Measurements from ENCODE around the gene CCDC134.

The CCDC134 gene

GRCh38 chr22:41798736-41799135 lies 1.7 kb upstream of the CCDC134 start:
- Histone ChIP-seq H3K27ac (ENCODE audit: low read depth, low read length) (no peak overlapping the region), H3K27me3 (ENCODE audit: control insufficient read depth in 1 of 2, insufficient read depth in 2 of 2, low read length in 2 of 2) (no peaks in the 10 kb centered on the region), H3K4me1 (ENCODE audit: insufficient read depth, low read length) (peaks cover 19% of the 10 kb centered on the region), H3K36me3 (ENCODE audit: insufficient read depth, low read length) (no peaks in the 10 kb centered on the region), H3K9ac (ENCODE audit: low read length) (no peak overlapping the region), H3K4me3 (ENCODE audit: low read depth in 1 of 2, low read length in 2 of 2) (no peak overlapping the region), H3K9me3 (ENCODE audit: low read length) (no peaks in the 10 kb centered on the region)

GRCh38 chr22:41799486-41800347 lies 762 bp upstream of the CCDC134 start:
- H3K9ac ChIP-seq (ENCODE audit: low read length), result peak overlapping the region; percentile 90

GRCh38 chr22:41801147-41801819 lies 804 bp downstream of the CCDC134 start:
- H3K36me3 ChIP-seq (ENCODE audit: insufficient read depth, low read length), result no peaks in the 10 kb centered on the region
- no peak overlapping the region for H3K27ac ChIP-seq (ENCODE audit: low read depth, low read length)

More at GRCh38 chr22:41799486-41800347, 762 bp upstream of the CCDC134 start:
- no peaks in the 10 kb centered on the region for H3K9me3 ChIP-seq (ENCODE audit: low read length)
- H3K4me1 ChIP-seq (ENCODE audit: insufficient read depth, low read length), result peaks cover 19% of the 10 kb centered on the region
- peak overlapping the region; percentile 82 for H3K27ac ChIP-seq (ENCODE audit: low read depth, low read length)
- H3K36me3 ChIP-seq (ENCODE audit: insufficient read depth, low read length), result no peaks in the 10 kb centered on the region
- peak overlapping the region; percentile 89 to 97 for H3K4me3 ChIP-seq (ENCODE audit: low read depth in 1 of 2, low read length in 2 of 2)
- no peaks in the 10 kb centered on the region for H3K27me3 ChIP-seq (ENCODE audit: control insufficient read depth in 1 of 2, insufficient read depth in 2 of 2, low read length in 2 of 2)

GRCh38 chr22:41801886-41802285 lies 1.4 kb downstream of the CCDC134 start:
- Histone ChIP-seq H3K4me3 (ENCODE audit: low read depth in 1 of 2, low read length in 2 of 2) (peak overlapping the region in 1 of 2 donors; percentile 97), H3K9ac (ENCODE audit: low read length) (no peak overlapping the region), H3K36me3 (ENCODE audit: insufficient read depth, low read length) (no peaks in the 10 kb centered on the region), H3K27ac (ENCODE audit: low read depth, low read length) (no peak overlapping the region), H3K4me1 (ENCODE audit: insufficient read depth, low read length) (peaks cover 19% of the 10 kb centered on the region), H3K9me3 (ENCODE audit: low read length) (no peaks in the 10 kb centered on the region), H3K27me3 (ENCODE audit: control insufficient read depth in 1 of 2, insufficient read depth in 2 of 2, low read length in 2 of 2) (no peaks in the 10 kb centered on the region)

More at GRCh38 chr22:41801147-41801819, 804 bp downstream of the CCDC134 start:
- Histone ChIP-seq H3K4me1 (ENCODE audit: insufficient read depth, low read length) (peaks cover 19% of the 10 kb centered on the region), H3K4me3 (ENCODE audit: low read depth in 1 of 2, low read length in 2 of 2) (peak overlapping the region; percentile 89 to 97), H3K27me3 (ENCODE audit: control insufficient read depth in 1 of 2, insufficient read depth in 2 of 2, low read length in 2 of 2) (no peaks in the 10 kb centered on the region), H3K9ac (ENCODE audit: low read length) (peak overlapping the region; percentile 50), H3K9me3 (ENCODE audit: low read length) (no peaks in the 10 kb centered on the region)

- Histone ChIP-seq H3K4me3 (ENCODE audit: low read depth in 1 of 2, low read length in 2 of 2) (no peak overlapping the region), H3K9me3 (ENCODE audit: low read length) (no peaks in the 10 kb centered on the region), H3K9ac (ENCODE audit: low read length) (no peak overlapping the region), H3K4me1 (ENCODE audit: insufficient read depth, low read length) (peaks cover 10% of the 10 kb centered on the region), H3K36me3 (ENCODE audit: insufficient read depth, low read length) (peaks cover 8% of the 10 kb centered on the region), H3K27ac (ENCODE audit: low read depth, low read length) (no peak overlapping the region), H3K27me3 (ENCODE audit: control insufficient read depth in 1 of 2, insufficient read depth in 2 of 2, low read length in 2 of 2) (no peaks in the 10 kb centered on the region)
Observed at GRCh38 chr22:41805639-41806038, 5.2 kb downstream of the CCDC134 start.

GRCh38 chr22:41808400-41808799 lies 7.9 kb downstream of the CCDC134 start:
- H3K36me3 ChIP-seq (ENCODE audit: insufficient read depth, low read length), result peaks cover 15% of the 10 kb centered on the region
- H3K4me1 ChIP-seq (ENCODE audit: insufficient read depth, low read length), result no peaks in the 10 kb centered on the region
- H3K4me3 ChIP-seq (ENCODE audit: low read depth in 1 of 2, low read length in 2 of 2), result no peak overlapping the region
- no peaks in the 10 kb centered on the region for H3K9me3 ChIP-seq (ENCODE audit: low read length)
- H3K9ac ChIP-seq (ENCODE audit: low read length), result no peak overlapping the region
- H3K27me3 ChIP-seq (ENCODE audit: control insufficient read depth in 1 of 2, insufficient read depth in 2 of 2, low read length in 2 of 2), result no peaks in the 10 kb centered on the region
- H3K27ac ChIP-seq (ENCODE audit: low read depth, low read length), result no peak overlapping the region

- H3K27ac ChIP-seq (ENCODE audit: low read depth, low read length), result no peak overlapping the region
- H3K9me3 ChIP-seq (ENCODE audit: low read length), result no peaks in the 10 kb centered on the region
- H3K9ac ChIP-seq (ENCODE audit: low read length), result no peak overlapping the region
- no peak overlapping the region for H3K4me3 ChIP-seq (ENCODE audit: low read depth in 1 of 2, low read length in 2 of 2)
- H3K36me3 ChIP-seq (ENCODE audit: insufficient read depth, low read length), result peaks cover 22% of the 10 kb centered on the region
- no peaks in the 10 kb centered on the region for H3K4me1 ChIP-seq (ENCODE audit: insufficient read depth, low read length)
- no peaks in the 10 kb centered on the region for H3K27me3 ChIP-seq (ENCODE audit: control insufficient read depth in 1 of 2, insufficient read depth in 2 of 2, low read length in 2 of 2)
Observed at GRCh38 chr22:41810022-41810421, 9.5 kb downstream of the CCDC134 start.

- H3K4me3 ChIP-seq (ENCODE audit: low read depth in 1 of 2, low read length in 2 of 2), result no peak overlapping the region
- H3K27me3 ChIP-seq (ENCODE audit: control insufficient read depth in 1 of 2, insufficient read depth in 2 of 2, low read length in 2 of 2), result no peaks in the 10 kb centered on the region
- H3K36me3 ChIP-seq (ENCODE audit: insufficient read depth, low read length), result peaks cover 26% of the 10 kb centered on the region
- no peaks in the 10 kb centered on the region for H3K9me3 ChIP-seq (ENCODE audit: low read length)
- H3K4me1 ChIP-seq (ENCODE audit: insufficient read depth, low read length), result no peaks in the 10 kb centered on the region
- H3K9ac ChIP-seq (ENCODE audit: low read length), result no peak overlapping the region
- no peak overlapping the region for H3K27ac ChIP-seq (ENCODE audit: low read depth, low read length)
Observed at GRCh38 chr22:41812805-41813545, 12.5 kb downstream of the CCDC134 start.

GRCh38 chr22:41813726-41814410 lies 13.4 kb downstream of the CCDC134 start:
- no peak overlapping the region for H3K27ac ChIP-seq (ENCODE audit: low read depth, low read length)
- no peaks in the 10 kb centered on the region for H3K27me3 ChIP-seq (ENCODE audit: control insufficient read depth in 1 of 2, insufficient read depth in 2 of 2, low read length in 2 of 2)
- H3K4me1 ChIP-seq (ENCODE audit: insufficient read depth, low read length), result no peaks in the 10 kb centered on the region
- no peaks in the 10 kb centered on the region for H3K9me3 ChIP-seq (ENCODE audit: low read length)
- no peak overlapping the region for H3K9ac ChIP-seq (ENCODE audit: low read length)
- peaks cover 26% of the 10 kb centered on the region for H3K36me3 ChIP-seq (ENCODE audit: insufficient read depth, low read length)
- H3K4me3 ChIP-seq (ENCODE audit: low read depth in 1 of 2, low read length in 2 of 2), result no peak overlapping the region

- H3K9me3 ChIP-seq (ENCODE audit: low read length), result no peaks in the 10 kb centered on the region
- no peak overlapping the region for H3K27ac ChIP-seq (ENCODE audit: low read depth, low read length)
- peaks cover 26% of the 10 kb centered on the region for H3K36me3 ChIP-seq (ENCODE audit: insufficient read depth, low read length)
- H3K4me3 ChIP-seq (ENCODE audit: low read depth in 1 of 2, low read length in 2 of 2), result no peak overlapping the region
- H3K9ac ChIP-seq (ENCODE audit: low read length), result no peak overlapping the region
- no peaks in the 10 kb centered on the region for H3K4me1 ChIP-seq (ENCODE audit: insufficient read depth, low read length)
- no peaks in the 10 kb centered on the region for H3K27me3 ChIP-seq (ENCODE audit: control insufficient read depth in 1 of 2, insufficient read depth in 2 of 2, low read length in 2 of 2)
Observed at GRCh38 chr22:41815716-41816115, 15.2 kb downstream of the CCDC134 start.

- no peak overlapping the region for H3K27ac ChIP-seq (ENCODE audit: low read depth, low read length)
- H3K4me3 ChIP-seq (ENCODE audit: low read depth in 1 of 2, low read length in 2 of 2), result no peak overlapping the region
- H3K9ac ChIP-seq (ENCODE audit: low read length), result no peak overlapping the region
- H3K4me1 ChIP-seq (ENCODE audit: insufficient read depth, low read length), result no peaks in the 10 kb centered on the region
- no peaks in the 10 kb centered on the region for H3K9me3 ChIP-seq (ENCODE audit: low read length)
- H3K27me3 ChIP-seq (ENCODE audit: control insufficient read depth in 1 of 2, insufficient read depth in 2 of 2, low read length in 2 of 2), result no peaks in the 10 kb centered on the region
- peaks cover 26% of the 10 kb centered on the region for H3K36me3 ChIP-seq (ENCODE audit: insufficient read depth, low read length)
Observed at GRCh38 chr22:41816241-41816640, 15.8 kb downstream of the CCDC134 start.

Data from muscle layer of colon (tissue), 2 donors.